Stimulated activated CD4-positive, alpha-beta T cell treated with anti-CD3 and anti-CD28 coated beads, Interleukin-15, amount 100 ng/mL, for 24 hours (primary cell): Measurements from ENCODE around the gene PIP4K2A.
"Not testable (repeated sequence)": the region's sequence is repeated elsewhere in the genome, so short reads cannot be mapped to it uniquely, and the experiment has no call there.

Experiments
- DNase-seq: peaks from one replicate; pipeline ENCODE4 v3.0.0-alpha.2; 2020

Gene PIP4K2A

DNA sequence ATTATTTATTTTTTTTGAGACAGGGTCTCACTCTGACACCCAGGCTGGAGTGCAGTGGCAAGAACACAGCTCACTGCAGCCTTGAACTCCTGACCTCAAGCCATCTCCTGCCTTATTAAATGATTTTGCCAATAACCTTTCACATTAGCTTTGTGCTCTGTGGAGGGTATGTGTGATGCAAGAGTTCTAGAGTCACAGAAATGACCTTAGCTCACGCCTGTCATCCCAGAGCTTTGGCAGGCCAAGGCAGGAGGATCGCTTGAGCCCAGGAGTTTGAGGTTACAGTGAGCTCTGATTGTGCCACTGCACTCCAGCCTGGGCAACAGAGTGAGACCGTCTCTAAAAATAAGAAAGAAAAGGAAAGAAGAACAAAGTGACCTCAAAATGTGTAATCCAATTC lies 4.3 kb upstream of the PIP4K2A start:
- DNase-seq: not testable (repeated sequence)

DNA sequence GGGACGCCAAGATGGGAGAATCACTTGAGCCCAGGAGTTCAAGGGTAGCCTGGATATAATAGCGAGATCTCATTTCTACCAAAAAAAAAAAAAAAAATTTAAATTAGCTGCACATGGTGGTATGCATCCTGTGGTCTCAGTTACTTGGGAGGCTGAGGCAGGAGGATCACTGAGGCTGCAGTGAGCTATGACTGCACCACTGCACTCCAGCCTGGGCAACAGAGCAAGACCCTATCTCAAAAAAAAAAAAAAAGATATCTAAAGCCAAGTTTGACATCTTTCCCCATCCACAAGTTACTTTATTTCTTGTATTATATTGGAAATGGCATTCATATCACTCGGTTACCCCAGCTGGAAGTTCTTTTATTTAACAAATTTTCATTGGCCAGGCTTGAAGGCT lies 3.4 kb upstream of the PIP4K2A start:
- DNase-seq: no peak

DNA sequence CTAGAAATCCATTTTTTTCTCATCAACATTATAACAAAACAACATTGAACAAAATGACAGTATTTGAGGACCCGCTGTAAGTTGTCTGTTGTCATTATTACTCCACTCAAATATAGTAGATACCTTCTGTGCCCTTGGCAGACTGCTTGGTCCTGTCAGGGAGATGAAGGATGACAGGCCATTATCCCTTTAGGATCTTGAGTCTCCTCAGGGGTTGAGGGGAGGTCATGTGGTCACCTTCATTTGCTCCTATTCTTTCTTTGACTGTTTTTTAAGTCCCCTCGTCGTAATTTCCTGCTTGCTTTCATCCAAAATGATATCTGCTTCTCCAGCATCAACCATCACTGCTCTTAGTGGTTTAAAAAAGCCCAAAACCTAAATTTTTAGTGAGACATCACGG lies 2.6 kb upstream of the PIP4K2A start:
- DNase-seq: no peak

- no peak for DNase-seq
Observed at GRCh38 chr10:22715290-22715625, 880 bp upstream of the PIP4K2A start.

DNA sequence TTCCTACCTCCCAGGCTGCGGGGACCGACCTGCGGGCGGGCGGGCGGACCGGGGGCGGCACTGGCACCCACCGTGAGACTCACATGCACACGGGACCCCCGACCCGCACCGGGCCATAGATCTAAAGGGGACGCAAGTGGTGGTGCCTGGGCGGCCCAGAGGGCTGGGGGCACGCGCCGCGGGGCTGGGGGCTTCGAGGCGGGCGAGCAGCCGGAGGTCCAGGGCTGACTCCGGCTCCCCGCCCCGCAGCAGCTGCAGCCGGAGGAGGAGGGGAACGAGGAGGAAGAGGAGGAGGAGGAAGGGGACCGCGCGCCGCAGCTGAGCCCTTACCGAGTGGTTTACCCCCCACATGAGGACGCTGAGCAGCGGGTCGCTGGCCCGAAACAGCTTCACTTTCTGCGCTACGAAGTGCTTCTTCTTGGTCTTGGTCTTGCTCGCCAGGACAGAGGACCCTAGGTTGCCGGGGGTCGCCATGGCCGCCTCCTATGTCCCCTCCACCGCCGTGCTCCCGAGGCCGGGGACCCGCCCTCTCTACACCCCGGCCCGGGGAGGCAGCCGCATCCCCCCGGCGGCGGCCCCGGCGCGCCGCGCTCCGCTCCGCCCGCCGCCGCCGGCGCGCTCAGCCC lies 412 bp downstream of the PIP4K2A start:
- DNase-seq: peak; percentile 60

DNA sequence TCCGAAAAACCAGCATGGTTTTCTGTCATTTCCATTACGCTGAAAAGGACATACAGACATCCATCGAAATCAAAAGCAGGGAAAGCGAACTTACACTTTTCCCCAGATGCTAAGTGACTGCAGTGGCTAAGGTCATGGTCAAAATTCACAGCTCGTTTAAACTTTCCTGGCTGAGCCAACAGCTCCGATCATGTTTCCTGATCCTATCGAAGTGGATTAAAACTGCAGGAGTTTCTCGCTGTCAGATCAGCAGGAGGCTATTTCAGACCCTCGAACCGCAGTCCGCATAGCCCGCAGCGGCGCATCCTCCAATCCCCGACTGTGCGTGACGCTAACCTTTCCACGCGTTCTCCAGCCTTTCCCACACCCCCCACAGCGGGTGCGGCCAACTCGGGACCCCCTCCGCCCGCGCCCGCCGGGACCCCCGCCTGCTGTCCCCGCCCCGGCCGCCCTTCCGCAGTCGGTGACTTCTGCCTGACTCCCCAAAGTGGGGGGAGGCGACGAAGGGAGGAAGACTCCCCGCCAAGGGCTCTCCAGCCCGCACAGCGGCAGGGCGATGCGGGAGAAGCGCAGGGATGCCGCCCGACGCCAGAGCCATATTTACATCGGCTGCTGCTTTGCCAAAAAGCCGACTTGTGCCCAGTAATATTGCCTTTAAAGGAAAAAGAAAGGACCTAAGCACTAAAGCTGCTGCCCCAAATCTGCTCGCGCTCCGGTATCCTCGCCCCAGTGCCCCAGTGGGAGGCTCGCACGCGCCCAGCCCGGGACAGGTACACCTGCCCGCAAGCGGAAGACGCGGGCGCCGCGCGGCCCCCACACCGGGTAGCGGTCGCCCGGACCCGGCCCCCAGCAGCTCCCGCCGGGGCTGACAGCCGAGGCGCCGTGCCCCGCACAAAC lies 1.2 kb downstream of the PIP4K2A start:
- DNase-seq: peak; percentile 54

DNA sequence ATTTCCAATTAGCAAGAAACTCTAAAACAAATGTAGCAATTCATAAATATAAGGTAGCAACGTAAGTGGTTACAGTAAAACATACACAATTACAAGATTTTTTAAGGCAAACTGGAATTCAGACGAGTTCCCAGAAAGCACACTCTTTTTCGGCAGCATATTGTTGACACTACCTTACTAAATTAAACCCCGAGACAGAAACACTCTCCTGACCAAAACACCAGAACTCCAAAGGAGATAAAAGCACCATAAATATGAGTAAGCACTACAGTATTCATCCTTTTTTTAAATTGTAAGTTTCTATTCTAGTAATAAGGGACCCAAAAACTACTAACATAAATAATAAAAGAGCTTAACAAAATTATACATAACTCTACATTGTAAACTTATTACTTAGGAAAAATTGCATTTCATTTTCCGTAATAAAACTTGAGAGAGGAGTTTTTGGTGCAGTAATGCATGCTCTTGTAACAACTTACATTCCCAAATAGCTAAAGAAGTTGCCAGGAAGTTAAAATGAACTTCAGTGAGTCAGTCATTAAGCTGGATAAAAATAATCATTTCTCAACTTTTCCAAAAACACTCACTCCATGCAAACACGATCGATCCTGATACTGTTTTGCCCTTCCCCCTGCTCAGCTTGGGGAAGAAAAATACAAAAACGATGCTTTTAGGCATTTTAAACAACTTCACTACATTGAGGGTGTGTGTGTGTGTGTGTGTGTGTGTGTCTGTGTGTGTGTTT lies 2.0 kb downstream of the PIP4K2A start:
- DNase-seq: no peak

DNA sequence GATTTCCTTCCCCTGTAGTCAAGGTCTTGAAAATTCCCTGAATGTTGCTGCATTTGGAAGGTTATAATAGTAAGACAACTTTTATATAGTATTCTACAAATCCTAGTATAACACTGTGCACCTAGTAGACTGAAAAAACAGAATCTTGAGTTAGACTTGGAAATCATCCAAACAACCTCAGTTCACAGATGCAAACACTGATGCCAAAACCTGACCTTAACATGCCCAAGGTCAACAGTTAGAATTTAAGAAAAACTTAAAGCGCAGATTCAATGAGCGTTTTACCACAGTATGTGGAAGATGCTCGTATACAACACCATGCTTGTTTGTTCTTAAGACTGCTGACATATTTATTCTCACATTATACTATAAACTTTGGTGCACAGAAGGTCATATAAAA lies 3.0 kb downstream of the PIP4K2A start:
- DNase-seq: no peak

DNA sequence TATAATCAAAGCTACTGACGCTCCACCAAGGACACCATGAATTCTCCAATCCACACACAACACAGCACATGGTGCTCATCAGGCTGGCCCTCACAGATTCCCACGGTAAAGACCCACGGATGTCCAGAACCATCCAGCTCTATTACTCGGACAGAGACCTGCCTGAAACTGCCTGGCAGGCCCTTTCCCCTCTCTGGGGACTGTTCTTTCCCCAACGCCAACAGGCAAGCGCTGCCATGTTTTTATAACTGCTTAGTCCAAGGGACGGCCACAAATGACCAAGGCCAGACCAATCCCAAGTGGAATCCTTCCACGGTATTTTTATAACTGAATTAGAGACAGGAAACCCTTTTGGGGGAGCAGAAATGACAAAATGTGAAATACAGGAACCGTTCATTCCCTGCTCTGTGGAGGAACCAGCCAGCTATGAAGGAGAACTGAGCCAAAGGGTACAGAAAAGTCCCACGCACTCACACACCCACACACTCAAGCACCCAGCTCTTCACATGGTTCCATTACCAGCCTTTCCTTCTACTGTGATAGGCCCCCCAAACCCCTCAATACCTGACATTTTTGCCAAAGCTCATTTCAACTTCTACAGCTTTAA lies 4.1 kb downstream of the PIP4K2A start:
- peak; percentile 21 for DNase-seq

DNA sequence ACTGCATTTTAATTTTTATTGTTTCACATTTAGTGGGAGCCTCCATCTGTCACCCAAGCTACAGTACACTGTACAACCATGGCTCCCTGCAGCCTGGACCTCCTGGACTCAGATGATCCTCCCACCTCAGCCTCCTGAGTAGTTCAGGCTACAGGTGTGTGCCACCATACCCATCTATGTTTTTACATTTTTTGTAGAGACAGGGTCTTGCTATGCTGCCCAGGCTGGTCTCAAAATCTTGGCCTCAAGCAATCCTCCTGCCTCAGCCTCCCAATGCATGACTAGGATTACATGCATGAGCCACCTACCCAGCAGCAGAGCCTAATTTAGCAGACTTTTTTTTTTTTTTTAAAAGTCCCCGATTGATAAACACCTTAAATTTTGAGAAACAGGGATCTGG lies 5.6 kb downstream of the PIP4K2A start:
- no peak for DNase-seq

DNA sequence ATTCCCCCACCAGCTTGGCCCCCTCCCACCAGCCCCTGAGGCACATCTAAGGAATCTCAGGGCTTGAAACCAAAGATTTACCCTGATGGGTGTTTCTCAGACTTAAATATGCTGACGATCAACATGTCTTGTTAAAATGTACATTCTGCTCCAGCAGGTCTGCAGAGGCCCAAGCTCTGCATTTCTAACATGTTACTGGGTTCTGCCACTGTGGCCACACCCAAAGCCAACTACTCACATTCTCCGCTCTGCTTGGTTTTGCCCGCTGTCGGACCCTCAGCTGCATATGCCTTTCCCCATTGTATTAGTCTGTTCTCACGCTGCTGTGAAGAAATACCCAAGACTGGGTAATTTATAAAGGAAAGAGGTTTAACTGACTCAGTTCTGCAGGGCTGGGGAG lies 8.9 kb downstream of the PIP4K2A start:
- DNase-seq: no peak

DNA sequence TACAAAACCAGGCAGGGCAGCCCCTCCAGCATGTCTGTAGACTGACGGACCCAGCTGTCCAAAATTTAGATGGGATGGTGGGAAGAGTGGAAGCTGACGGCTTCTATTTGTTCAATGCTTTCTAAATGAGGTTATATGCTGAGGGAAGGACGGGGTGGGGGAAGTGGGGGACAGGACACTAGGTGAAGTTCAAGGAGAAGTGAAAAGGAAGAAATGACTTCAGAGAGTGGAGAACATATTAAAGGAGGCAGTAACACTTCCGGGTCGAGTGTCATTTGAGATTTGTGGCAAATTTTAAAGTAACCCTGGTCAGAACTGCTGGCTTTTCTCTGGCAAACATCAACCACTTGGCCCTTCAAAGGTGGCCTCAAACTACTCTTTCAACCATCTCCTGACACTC lies 9.4 kb downstream of the PIP4K2A start:
- no peak for DNase-seq

- DNase-seq: no peak
Observed at GRCh38 chr10:22704471-22704911, 9.9 kb downstream of the PIP4K2A start.

GRCh38 chr10:22702348-22702747 lies 12.0 kb downstream of the PIP4K2A start:
- DNase-seq: no peak

GRCh38 chr10:22701132-22701826 lies 13.1 kb downstream of the PIP4K2A start:
- no peak for DNase-seq

GRCh38 chr10:22700489-22700888 lies 13.9 kb downstream of the PIP4K2A start:
- DNase-seq: no peak

DNA sequence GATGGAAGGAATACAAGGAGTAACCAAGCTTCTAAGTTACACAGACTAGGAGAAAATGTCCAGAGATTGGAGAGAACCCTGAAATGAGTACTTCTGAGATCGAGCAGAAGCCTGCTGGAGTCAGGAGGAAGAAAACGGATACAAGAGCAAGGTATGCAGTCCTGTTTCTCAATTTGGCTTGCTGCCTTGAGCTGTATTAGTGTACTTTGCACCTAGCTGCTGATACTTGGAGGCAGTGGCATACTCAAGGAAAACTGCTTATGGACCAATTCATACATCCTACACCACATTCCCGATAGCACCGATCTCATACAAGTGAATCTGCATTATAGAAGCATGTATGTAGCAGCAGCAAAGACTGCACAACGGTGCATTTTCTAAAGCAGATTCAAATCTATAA lies 14.4 kb downstream of the PIP4K2A start:
- no peak for DNase-seq

GRCh38 chr10:22698941-22699440 lies 15.4 kb downstream of the PIP4K2A start:
- DNase-seq: no peak

GRCh38 chr10:22697800-22698199 lies 16.6 kb downstream of the PIP4K2A start:
- DNase-seq: no peak

GRCh38 chr10:22697101-22697500 lies 17.3 kb downstream of the PIP4K2A start:
- DNase-seq: no peak

- DNase-seq: no peak
Observed at GRCh38 chr10:22693860-22694259, 20.5 kb downstream of the PIP4K2A start.

GRCh38 chr10:22693371-22693784 lies 21.0 kb downstream of the PIP4K2A start:
- DNase-seq: peak; percentile 48
